ENCODE data around the gene BCORL1.

BCORL1 gene

DNA sequence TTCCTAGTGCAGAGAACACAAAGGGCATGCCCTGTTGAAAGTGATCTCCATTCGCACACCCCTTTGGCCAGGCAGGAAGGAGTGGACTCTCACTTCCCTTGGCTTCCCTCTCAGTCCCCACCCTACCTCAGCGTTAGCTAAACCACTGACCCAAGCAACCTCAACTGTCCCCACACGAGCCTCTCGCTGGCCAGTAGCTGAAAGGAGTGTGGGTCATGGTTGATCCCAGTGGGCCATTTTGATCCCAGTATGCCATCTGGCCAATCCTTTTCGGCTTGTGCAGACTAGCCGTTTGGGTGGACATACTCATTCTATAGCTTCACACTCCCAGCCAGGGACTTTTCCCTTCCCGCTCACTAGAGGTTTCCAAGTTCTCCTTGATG is 24.4 kb upstream of the BCORL1 start:
- Histone ChIP-seq H3K4me3 (ENCODE audit: low read length in 2 of 2) (peak overlapping the region in 1 of 2 donors; percentile 47), H3K4me1 (ENCODE audit: control insufficient read depth in 2 of 2, insufficient read depth in 1 of 2, low read depth in 1 of 2, low read length in 2 of 2) (peaks cover 0 to 25% of the 10 kb centered on the region in 2 donors), H3K9me3 (replicated peaks in 1 of 2; ENCODE audit: control insufficient read depth in 2 of 2, insufficient read depth in 1 of 2, low read depth in 1 of 2, low read length in 2 of 2) (no peaks in the 10 kb centered on the region), H3K79me1 (ENCODE audit: low read depth, low read length) (no peaks in the 10 kb centered on the region), H3K36me3 (replicated peaks in 1 of 2; ENCODE audit: control insufficient read depth in 2 of 2, insufficient read depth in 2 of 2, low read length in 2 of 2) (no peaks in the 10 kb centered on the region), H2AK5ac (ENCODE audit: low read depth, low read length) (no peak overlapping the region), H2AFZ (ENCODE audit: low read length) (peak overlapping the region; percentile 89), H2BK5ac (ENCODE audit: low read length) (no peak overlapping the region), H3K9ac (ENCODE audit: low read depth, low read length, poor library complexity) (no peak overlapping the region), H3K23ac (ENCODE audit: low read depth, low read length, poor library complexity) (no peak overlapping the region), H3K18ac (ENCODE audit: low read length) (no peak overlapping the region), H3K4me2 (ENCODE audit: insufficient read depth, low read length, poor library complexity, severe bottlenecking) (peak overlapping the region; percentile 56), H2BK12ac (ENCODE audit: low read length) (no peak overlapping the region), H3K4ac (ENCODE audit: low read length) (no peak overlapping the region), H4K8ac (ENCODE audit: low read depth, low read length) (no peak overlapping the region), H2BK120ac (ENCODE audit: low read depth, low read length) (no peak overlapping the region), H2BK15ac (ENCODE audit: low read length) (no peak overlapping the region), H3K27me3 (ENCODE audit: control insufficient read depth in 3 of 3, insufficient read depth in 3 of 3, low read depth in 1 of 3, low read length in 3 of 3) (peaks cover 0 to 30% (median 20%) of the 10 kb centered on the region in 3 experiments), H3K14ac (ENCODE audit: low read length) (no peak overlapping the region), H3K27ac (replicated peaks; ENCODE audit: low read length) (no peak overlapping the region), H4K91ac (ENCODE audit: low read depth, low read length, poor library complexity) (no peak overlapping the region)
- DNase-seq (ENCODE audit: low spot score) = no peak
- no CpG with 5 or more reads among the region's 7 CpGs for WGBS, 2 donors (ENCODE audit: extremely low coverage in 2 of 2, insufficient read length in 2 of 2, insufficient replicate concordance in 1 of 2)

DNA sequence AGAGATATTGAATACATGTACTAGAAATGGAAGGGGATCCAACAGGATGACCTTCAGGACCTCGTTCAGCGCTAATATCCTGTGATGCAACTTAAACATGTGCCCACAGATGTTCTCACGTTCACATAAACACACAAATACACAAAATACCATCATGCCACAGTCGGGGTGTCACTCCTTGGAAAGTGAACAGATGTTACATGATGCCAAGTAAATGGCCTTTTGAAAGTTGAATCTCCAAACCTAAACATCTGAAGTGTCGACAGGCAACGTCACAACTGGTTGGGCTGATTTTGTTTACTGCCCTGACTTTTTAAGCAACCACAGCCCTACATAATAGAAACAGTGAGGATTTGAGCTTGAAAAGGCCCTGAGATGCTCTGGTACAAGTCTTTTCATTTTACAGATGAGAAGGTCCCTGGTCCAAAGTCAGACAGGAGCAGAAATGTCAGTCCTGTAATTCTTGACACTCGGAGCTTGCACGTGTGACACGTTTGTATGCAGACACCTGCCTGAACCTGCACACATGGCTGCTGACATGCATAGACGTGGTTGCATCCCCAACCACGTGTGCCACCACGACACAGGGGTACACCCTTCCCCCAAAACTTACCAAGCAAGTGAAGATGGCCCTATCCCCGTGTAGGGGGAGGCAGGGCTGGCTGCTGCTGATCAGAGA is 23.5 kb upstream of the BCORL1 start:
- H4K91ac ChIP-seq (ENCODE audit: low read depth, low read length, poor library complexity) = no peak overlapping the region
- WGBS, 2 donors (ENCODE audit: extremely low coverage in 2 of 2, insufficient read length in 2 of 2, insufficient replicate concordance in 1 of 2) = no CpG with 5 or more reads among the region's 13 CpGs
- H4K8ac ChIP-seq (ENCODE audit: low read depth, low read length) = no peak overlapping the region
- H2BK120ac ChIP-seq (ENCODE audit: low read depth, low read length) = no peak overlapping the region
- H2AFZ ChIP-seq (ENCODE audit: low read length) = peak overlapping the region; percentile 76
- H3K27me3 ChIP-seq (ENCODE audit: control insufficient read depth in 3 of 3, insufficient read depth in 3 of 3, low read depth in 1 of 3, low read length in 3 of 3) = peaks cover 0 to 30% (median 20%) of the 10 kb centered on the region in 3 experiments
- H2BK5ac ChIP-seq (ENCODE audit: low read length) = no peak overlapping the region
- H2BK15ac ChIP-seq (ENCODE audit: low read length) = no peak overlapping the region
- DNase-seq (ENCODE audit: low spot score) = no peak
- no peak overlapping the region for H3K23ac ChIP-seq (ENCODE audit: low read depth, low read length, poor library complexity)
- no peak overlapping the region for H3K18ac ChIP-seq (ENCODE audit: low read length)
- H3K4me3 ChIP-seq (ENCODE audit: low read length in 2 of 2) = no peak overlapping the region
- H3K14ac ChIP-seq (ENCODE audit: low read length) = no peak overlapping the region
- H2AK5ac ChIP-seq (ENCODE audit: low read depth, low read length) = no peak overlapping the region
- no peak overlapping the region for H2BK12ac ChIP-seq (ENCODE audit: low read length)
- no peak overlapping the region for H3K9ac ChIP-seq (ENCODE audit: low read depth, low read length, poor library complexity)
- H3K4me2 ChIP-seq (ENCODE audit: insufficient read depth, low read length, poor library complexity, severe bottlenecking) = no peak overlapping the region
- H3K27ac ChIP-seq (replicated peaks; ENCODE audit: low read length) = no peak overlapping the region
- H3K79me1 ChIP-seq (ENCODE audit: low read depth, low read length) = no peaks in the 10 kb centered on the region
- no peak overlapping the region for H3K4ac ChIP-seq (ENCODE audit: low read length)
- H3K36me3 ChIP-seq (replicated peaks in 1 of 2; ENCODE audit: control insufficient read depth in 2 of 2, insufficient read depth in 2 of 2, low read length in 2 of 2) = no peaks in the 10 kb centered on the region
- H3K4me1 ChIP-seq (ENCODE audit: control insufficient read depth in 2 of 2, insufficient read depth in 1 of 2, low read depth in 1 of 2, low read length in 2 of 2) = peaks cover 0 to 20% of the 10 kb centered on the region in 2 donors
- H3K9me3 ChIP-seq (replicated peaks in 1 of 2; ENCODE audit: control insufficient read depth in 2 of 2, insufficient read depth in 1 of 2, low read depth in 1 of 2, low read length in 2 of 2) = no peaks in the 10 kb centered on the region

DNA sequence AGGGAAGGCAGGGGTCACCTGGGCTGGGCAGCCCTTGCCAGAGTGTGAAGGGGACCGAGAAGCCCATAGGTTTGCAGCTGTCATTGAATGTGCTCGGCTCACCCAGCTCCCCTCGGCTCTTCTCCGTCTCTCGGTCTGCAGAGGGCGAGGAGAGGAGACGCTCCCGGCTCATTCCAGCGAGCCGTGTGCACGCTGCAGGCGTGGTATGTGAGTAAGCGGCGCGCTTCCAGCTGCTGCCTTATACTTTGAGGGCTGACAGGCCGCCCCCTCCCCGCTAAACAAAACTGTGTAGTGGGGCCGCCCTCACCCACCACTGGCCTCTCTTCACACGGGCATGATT is 23.0 kb upstream of the BCORL1 start:
- Histone ChIP-seq H3K4me1 (ENCODE audit: control insufficient read depth in 2 of 2, insufficient read depth in 1 of 2, low read depth in 1 of 2, low read length in 2 of 2) (peaks cover 0 to 17% of the 10 kb centered on the region in 2 donors), H4K8ac (ENCODE audit: low read depth, low read length) (no peak overlapping the region), H2BK15ac (ENCODE audit: low read length) (no peak overlapping the region), H3K9me3 (replicated peaks in 1 of 2; ENCODE audit: control insufficient read depth in 2 of 2, insufficient read depth in 1 of 2, low read depth in 1 of 2, low read length in 2 of 2) (no peaks in the 10 kb centered on the region), H2BK120ac (ENCODE audit: low read depth, low read length) (no peak overlapping the region), H2BK12ac (ENCODE audit: low read length) (no peak overlapping the region), H2AK5ac (ENCODE audit: low read depth, low read length) (no peak overlapping the region), H3K4ac (ENCODE audit: low read length) (no peak overlapping the region), H2AFZ (ENCODE audit: low read length) (peak overlapping the region; percentile 76), H3K9ac (ENCODE audit: low read depth, low read length, poor library complexity) (no peak overlapping the region), H3K14ac (ENCODE audit: low read length) (no peak overlapping the region), H4K91ac (ENCODE audit: low read depth, low read length, poor library complexity) (no peak overlapping the region), H3K18ac (ENCODE audit: low read length) (no peak overlapping the region), H3K36me3 (replicated peaks in 1 of 2; ENCODE audit: control insufficient read depth in 2 of 2, insufficient read depth in 2 of 2, low read length in 2 of 2) (no peaks in the 10 kb centered on the region), H3K4me2 (ENCODE audit: insufficient read depth, low read length, poor library complexity, severe bottlenecking) (peak overlapping the region; percentile 25), H3K79me1 (ENCODE audit: low read depth, low read length) (no peaks in the 10 kb centered on the region), H2BK5ac (ENCODE audit: low read length) (no peak overlapping the region), H3K23ac (ENCODE audit: low read depth, low read length, poor library complexity) (no peak overlapping the region), H3K27ac (replicated peaks; ENCODE audit: low read length) (no peak overlapping the region), H3K4me3 (ENCODE audit: low read length in 2 of 2) (no peak overlapping the region), H3K27me3 (ENCODE audit: control insufficient read depth in 3 of 3, insufficient read depth in 3 of 3, low read depth in 1 of 3, low read length in 3 of 3) (peaks cover 0 to 30% (median 20%) of the 10 kb centered on the region in 3 experiments)
- DNase-seq (ENCODE audit: low spot score) = no peak
- WGBS, 2 donors (ENCODE audit: extremely low coverage in 2 of 2, insufficient read length in 2 of 2, insufficient replicate concordance in 1 of 2) = no CpG with 5 or more reads among the region's 19 CpGs

DNA sequence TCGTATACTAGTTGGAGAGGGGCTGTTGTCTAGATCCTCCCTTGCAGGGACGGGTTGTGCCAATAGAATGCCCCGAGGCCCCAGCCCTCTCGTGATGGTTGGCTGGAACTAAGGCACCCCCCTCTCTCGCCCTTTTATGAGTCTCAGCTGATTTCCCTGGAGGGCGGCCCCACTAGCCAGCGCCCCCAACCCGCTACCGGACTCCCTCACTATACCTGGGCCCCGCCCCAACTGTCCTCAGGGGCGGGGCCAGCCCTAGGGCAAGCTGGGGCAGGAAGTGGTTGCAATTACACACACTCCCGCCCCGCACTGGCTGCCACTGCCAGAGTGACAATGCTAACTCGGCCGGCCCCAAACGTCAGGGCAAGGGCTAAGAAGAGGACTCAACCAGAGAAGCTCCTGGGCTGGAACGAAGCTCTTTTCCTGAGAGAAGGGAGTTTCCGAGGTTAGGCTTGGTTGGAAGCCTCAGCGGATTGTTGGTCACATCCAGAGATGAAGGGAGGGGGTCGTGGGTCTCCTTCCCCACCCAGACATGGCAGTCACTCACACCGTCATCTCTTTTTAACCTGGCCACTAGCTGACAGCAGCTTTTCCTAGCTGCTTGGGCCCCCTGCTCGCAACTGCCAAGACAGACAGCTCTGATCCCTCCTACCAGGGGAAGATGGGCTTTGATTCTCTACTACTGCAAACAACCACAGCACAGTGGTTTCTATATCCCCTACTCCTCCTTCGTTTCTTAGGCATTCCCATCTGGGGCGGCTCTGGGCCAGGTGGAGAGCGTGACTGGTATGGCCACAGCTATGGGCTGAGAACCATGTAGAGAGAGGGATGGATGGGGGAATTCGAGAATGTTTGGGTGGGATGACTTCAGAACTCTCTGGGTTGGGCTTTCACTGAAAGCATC is 21.0 kb upstream of the BCORL1 start:
- Histone ChIP-seq H2BK120ac (ENCODE audit: low read depth, low read length) (no peak overlapping the region), H4K91ac (ENCODE audit: low read depth, low read length, poor library complexity) (no peak overlapping the region), H3K9ac (ENCODE audit: low read depth, low read length, poor library complexity) (no peak overlapping the region), H2AK5ac (ENCODE audit: low read depth, low read length) (no peak overlapping the region), H3K36me3 (replicated peaks in 1 of 2; ENCODE audit: control insufficient read depth in 2 of 2, insufficient read depth in 2 of 2, low read length in 2 of 2) (no peaks in the 10 kb centered on the region), H2BK5ac (ENCODE audit: low read length) (no peak overlapping the region), H3K4me1 (ENCODE audit: control insufficient read depth in 2 of 2, insufficient read depth in 1 of 2, low read depth in 1 of 2, low read length in 2 of 2) (peaks cover 0 to 13% of the 10 kb centered on the region in 2 donors), H3K23ac (ENCODE audit: low read depth, low read length, poor library complexity) (no peak overlapping the region), H3K18ac (ENCODE audit: low read length) (no peak overlapping the region), H3K14ac (ENCODE audit: low read length) (no peak overlapping the region), H2BK15ac (ENCODE audit: low read length) (no peak overlapping the region), H4K8ac (ENCODE audit: low read depth, low read length) (no peak overlapping the region), H3K4me2 (ENCODE audit: insufficient read depth, low read length, poor library complexity, severe bottlenecking) (peak overlapping the region; percentile 66), H3K9me3 (replicated peaks in 1 of 2; ENCODE audit: control insufficient read depth in 2 of 2, insufficient read depth in 1 of 2, low read depth in 1 of 2, low read length in 2 of 2) (no peaks in the 10 kb centered on the region), H3K4me3 (ENCODE audit: low read length in 2 of 2) (peak overlapping the region; percentile 10 to 58), H3K27ac (replicated peaks; ENCODE audit: low read length) (no peak overlapping the region), H3K4ac (ENCODE audit: low read length) (no peak overlapping the region), H2AFZ (ENCODE audit: low read length) (peak overlapping the region; percentile 68), H2BK12ac (ENCODE audit: low read length) (no peak overlapping the region), H3K27me3 (ENCODE audit: control insufficient read depth in 3 of 3, insufficient read depth in 3 of 3, low read depth in 1 of 3, low read length in 3 of 3) (peaks cover 0 to 27% (median 20%) of the 10 kb centered on the region in 3 experiments), H3K79me1 (ENCODE audit: low read depth, low read length) (no peaks in the 10 kb centered on the region)
- WGBS, 2 donors (ENCODE audit: extremely low coverage in 2 of 2, insufficient read length in 2 of 2, insufficient replicate concordance in 1 of 2) = no CpG with 5 or more reads among the region's 26 CpGs
- DNase-seq (ENCODE audit: low spot score) = no peak

Data from neuronal stem cell (in vitro differentiated cells).